Measurements from ENCODE around the gene MAL. TPM values are rescaled to one million over a fixed set of nuclear protein-coding genes. Genes with fewer than 3 reads are reported as not detected.

The MAL gene
- total and polyA plus RNA-seq, 2 experiments from 2014 or later = 0.24 to 0.31 TPM

GRCh38 chr2:95024960-95025405, 525 bp upstream of the MAL start:
- Mint-ChIP-seq H3K4me1 (peaks cover 24% of the 10 kb centered on the region), H3K36me3 (ENCODE audit: low read depth) (no peaks in the 10 kb centered on the region), H3K9me3 (no peaks in the 10 kb centered on the region), H3K4me3 (peak overlapping the region; percentile 64), H3K27me3 (ENCODE audit: insufficient read depth, low read depth, poor library complexity) (peaks cover 57% of the 10 kb centered on the region), H3K27ac (no peak overlapping the region)
- DNase-seq (ENCODE audit: low spot score) = peak; percentile 51
- peak overlapping the region; percentile 71 for H3K4me3 ChIP-seq
- peaks cover 81% of the 10 kb centered on the region for H3K27me3 ChIP-seq (ENCODE audit: insufficient read depth)
- H3K4me1 ChIP-seq (ENCODE audit: insufficient read depth) = peaks cover 17% of the 10 kb centered on the region
- ATAC-seq = peak; percentile 38
- H3K27ac ChIP-seq (ENCODE audit: low read depth) = no peak overlapping the region
- 0 out of 2 replicates have a peak, but pooled peaks cover 8% of the 10 kb centered on the region for H3F3A ChIP-seq (replicated peaks; ENCODE audit: low read depth)
- H4K20me1 ChIP-seq (replicated peaks; ENCODE audit: insufficient read depth) = no peaks in the 10 kb centered on the region
- TF ChIP-seq STAT1 (IDR thresholded peaks at IDR 0.05; ENCODE audit: unreplicated experiment) (no peak), ZNF114 (CRISPR knock-in tag; IDR thresholded peaks at IDR 0.05) (no peak), EZH2 (IDR thresholded peaks at IDR 0.05; ENCODE audit: low read depth, unreplicated experiment) (peak; percentile 86), EZH2phosphoT487 (IDR thresholded peaks at IDR 0.05; ENCODE audit: unreplicated experiment) (peak; percentile 70), CREB1 (CRISPR knock-in tag; IDR thresholded peaks at IDR 0.05; ENCODE audit: low read depth) (no peak), POLR2AphosphoS5 (IDR thresholded peaks at IDR 0.05; ENCODE audit: low read depth) (no peak), JUNB (IDR thresholded peaks at IDR 0.05; ENCODE audit: unreplicated experiment) (no peak)
- no peaks in the 10 kb centered on the region for H3K9me2 ChIP-seq (ENCODE audit: insufficient read depth)
- H3K79me2 ChIP-seq (replicated peaks; ENCODE audit: insufficient read depth) = no peaks in the 10 kb centered on the region
- peak overlapping the region; percentile 89 for H3K4me2 ChIP-seq
- peak overlapping the region; percentile 96 for H2AFZ ChIP-seq
- H3K36me3 ChIP-seq (ENCODE audit: insufficient read depth) = no peaks in the 10 kb centered on the region

- H3K4me1 Mint-ChIP-seq = peaks cover 25% of the 10 kb centered on the region
- Histone ChIP-seq H3K9me2 (ENCODE audit: insufficient read depth) (no peaks in the 10 kb centered on the region), H3K4me2 (peak overlapping the region; percentile 89), H3K4me3 (peak overlapping the region; percentile 71), H2AFZ (peak overlapping the region; percentile 74; the same call in 1 of the 2 replicates), H4K20me1 (replicated peaks; ENCODE audit: insufficient read depth) (no peaks in the 10 kb centered on the region), H3K27ac (ENCODE audit: low read depth) (no peak overlapping the region), H3K27me3 (ENCODE audit: insufficient read depth) (peaks cover 90% of the 10 kb centered on the region), H3K4me1 (ENCODE audit: insufficient read depth) (peaks cover 17% of the 10 kb centered on the region), H3F3A (replicated peaks; ENCODE audit: low read depth) (0 out of 2 replicates have a peak, but pooled peaks cover 8% of the 10 kb centered on the region), H3K79me2 (replicated peaks; ENCODE audit: insufficient read depth) (no peaks in the 10 kb centered on the region), H3K36me3 (ENCODE audit: insufficient read depth) (no peaks in the 10 kb centered on the region)
- ATAC-seq (peak; percentile 34), DNase-seq (ENCODE audit: low spot score) (peak; percentile 64)
- no peaks in the 10 kb centered on the region for H3K9me3 Mint-ChIP-seq
- no peaks in the 10 kb centered on the region for H3K36me3 Mint-ChIP-seq (ENCODE audit: low read depth)
- H3K27ac Mint-ChIP-seq = no peak overlapping the region
- H3K27me3 Mint-ChIP-seq (ENCODE audit: insufficient read depth, low read depth, poor library complexity) = peaks cover 64% of the 10 kb centered on the region
- TF ChIP-seq EZH2 (IDR thresholded peaks at IDR 0.05; ENCODE audit: low read depth, unreplicated experiment) (peak; percentile 76), JUNB (IDR thresholded peaks at IDR 0.05; ENCODE audit: unreplicated experiment) (no peak)
- peak overlapping the region; percentile 85 for H3K4me3 Mint-ChIP-seq
Observed at GRCh38 chr2:95026471-95027368, 1.2 kb downstream of the MAL start.

DNA sequence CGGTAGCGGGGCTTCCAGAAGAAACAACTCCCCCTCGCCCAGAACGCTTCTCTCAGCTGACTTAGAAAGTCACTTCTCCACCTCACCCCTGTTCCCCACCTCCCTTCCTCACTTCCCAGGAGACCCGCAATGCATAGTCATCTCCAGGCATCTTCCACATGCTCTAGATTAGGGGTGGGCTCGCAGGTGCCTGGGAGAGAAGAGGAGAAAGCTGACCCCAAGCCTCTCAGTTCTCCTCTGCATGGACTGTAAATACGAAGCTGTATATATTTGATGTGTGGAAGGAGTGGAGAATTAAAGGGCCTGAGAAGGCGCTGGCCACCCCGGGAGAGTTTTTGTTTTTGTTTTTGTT, 1.8 kb downstream of the MAL start:
- DNase-seq (ENCODE audit: low spot score) (no peak), ATAC-seq (no peak)
- H3K36me3 Mint-ChIP-seq (ENCODE audit: low read depth) = no peaks in the 10 kb centered on the region
- H3K4me3 ChIP-seq = peak overlapping the region; percentile 71
- no peaks in the 10 kb centered on the region for H3K79me2 ChIP-seq (replicated peaks; ENCODE audit: insufficient read depth)
- peaks cover 65% of the 10 kb centered on the region for H3K27me3 Mint-ChIP-seq (ENCODE audit: insufficient read depth, low read depth, poor library complexity)
- H3K4me1 Mint-ChIP-seq = peaks cover 25% of the 10 kb centered on the region
- no peak overlapping the region for H3K27ac Mint-ChIP-seq
- no peaks in the 10 kb centered on the region for H3K36me3 ChIP-seq (ENCODE audit: insufficient read depth)
- no peaks in the 10 kb centered on the region for H3K9me3 Mint-ChIP-seq
- no peak overlapping the region for H3K27ac ChIP-seq (ENCODE audit: low read depth)
- H3K4me3 Mint-ChIP-seq = peak overlapping the region; percentile 85
- peaks cover 86% of the 10 kb centered on the region for H3K27me3 ChIP-seq (ENCODE audit: insufficient read depth)
- 0 out of 2 replicates have a peak, but pooled peaks cover 8% of the 10 kb centered on the region for H3F3A ChIP-seq (replicated peaks; ENCODE audit: low read depth)
- no peaks in the 10 kb centered on the region for H3K9me2 ChIP-seq (ENCODE audit: insufficient read depth)
- no peaks in the 10 kb centered on the region for H4K20me1 ChIP-seq (replicated peaks; ENCODE audit: insufficient read depth)
- peak overlapping the region; percentile 74; the same call in 1 of the 2 replicates for H2AFZ ChIP-seq
- H3K4me2 ChIP-seq = peak overlapping the region; percentile 86
- peaks cover 17% of the 10 kb centered on the region for H3K4me1 ChIP-seq (ENCODE audit: insufficient read depth)
- TF ChIP-seq EZH2phosphoT487 (IDR thresholded peaks at IDR 0.05; ENCODE audit: unreplicated experiment) = no peak
- TF ChIP-seq, protein P1, sequence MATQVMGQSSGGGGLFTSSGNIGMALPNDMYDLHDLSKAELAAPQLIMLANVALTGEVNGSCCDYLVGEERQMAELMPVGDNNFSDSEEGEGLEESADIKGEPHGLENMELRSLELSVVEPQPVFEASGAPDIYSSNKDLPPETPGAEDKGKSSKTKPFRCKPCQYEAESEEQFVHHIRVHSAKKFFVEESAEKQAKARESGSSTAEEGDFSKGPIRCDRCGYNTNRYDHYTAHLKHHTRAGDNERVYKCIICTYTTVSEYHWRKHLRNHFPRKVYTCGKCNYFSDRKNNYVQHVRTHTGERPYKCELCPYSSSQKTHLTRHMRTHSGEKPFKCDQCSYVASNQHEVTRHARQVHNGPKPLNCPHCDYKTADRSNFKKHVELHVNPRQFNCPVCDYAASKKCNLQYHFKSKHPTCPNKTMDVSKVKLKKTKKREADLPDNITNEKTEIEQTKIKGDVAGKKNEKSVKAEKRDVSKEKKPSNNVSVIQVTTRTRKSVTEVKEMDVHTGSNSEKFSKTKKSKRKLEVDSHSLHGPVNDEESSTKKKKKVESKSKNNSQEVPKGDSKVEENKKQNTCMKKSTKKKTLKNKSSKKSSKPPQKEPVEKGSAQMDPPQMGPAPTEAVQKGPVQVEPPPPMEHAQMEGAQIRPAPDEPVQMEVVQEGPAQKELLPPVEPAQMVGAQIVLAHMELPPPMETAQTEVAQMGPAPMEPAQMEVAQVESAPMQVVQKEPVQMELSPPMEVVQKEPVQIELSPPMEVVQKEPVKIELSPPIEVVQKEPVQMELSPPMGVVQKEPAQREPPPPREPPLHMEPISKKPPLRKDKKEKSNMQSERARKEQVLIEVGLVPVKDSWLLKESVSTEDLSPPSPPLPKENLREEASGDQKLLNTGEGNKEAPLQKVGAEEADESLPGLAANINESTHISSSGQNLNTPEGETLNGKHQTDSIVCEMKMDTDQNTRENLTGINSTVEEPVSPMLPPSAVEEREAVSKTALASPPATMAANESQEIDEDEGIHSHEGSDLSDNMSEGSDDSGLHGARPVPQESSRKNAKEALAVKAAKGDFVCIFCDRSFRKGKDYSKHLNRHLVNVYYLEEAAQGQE (IDR thresholded peaks at IDR 0.05; ENCODE audit: unreplicated experiment) = no peak
